Activated gamma-delta T cell treated with anti-CD3 and anti-CD28 coated beads, Interleukin-2, amount 50 U/mL, for 16 hours (primary cell): ENCODE data around the gene ATXN7.

ENCODE experiments used
- DNase-seq: peaks from one replicate; pipeline ENCODE4 v3.0.0-alpha.2; 2020; ENCODE audit warnings: low read depth

The ATXN7 gene

GRCh38 chr3:63864965-63865327, 1.3 kb downstream of the ATXN7 start:
- no peak for DNase-seq

GRCh38 chr3:63867225-63867624, 3.6 kb downstream of the ATXN7 start:
- DNase-seq: no peak

GRCh38 chr3:63869940-63870614, 6.4 kb downstream of the ATXN7 start:
- DNase-seq: no peak

GRCh38 chr3:63870615-63871005, 6.9 kb downstream of the ATXN7 start:
- no peak for DNase-seq

GRCh38 chr3:63872135-63872924, 8.7 kb downstream of the ATXN7 start:
- no peak for DNase-seq

- no peak for DNase-seq
Observed at GRCh38 chr3:63874769-63875168, 11.1 kb downstream of the ATXN7 start.

GRCh38 chr3:63875510-63875909, 11.8 kb downstream of the ATXN7 start:
- DNase-seq: no peak

- DNase-seq: no peak
Observed at GRCh38 chr3:63876260-63876659, 12.6 kb downstream of the ATXN7 start.

- no peak for DNase-seq
Observed at GRCh38 chr3:63877737-63878393, 14.2 kb downstream of the ATXN7 start.

GRCh38 chr3:63878394-63879060, 14.9 kb downstream of the ATXN7 start:
- DNase-seq: no peak

GRCh38 chr3:63880653-63881052, 17.0 kb downstream of the ATXN7 start:
- no peak for DNase-seq

- no peak for DNase-seq
Observed at GRCh38 chr3:63886858-63887257, 23.2 kb downstream of the ATXN7 start.

- DNase-seq: no peak
Observed at GRCh38 chr3:63891518-63891917, 27.9 kb downstream of the ATXN7 start.

- DNase-seq: no peak
Observed at GRCh38 chr3:63892773-63893352, 29.2 kb downstream of the ATXN7 start.

- no peak for DNase-seq
Observed at GRCh38 chr3:63895422-63896189, 31.9 kb downstream of the ATXN7 start.

- no peak for DNase-seq
Observed at GRCh38 chr3:63896332-63897030, 32.8 kb downstream of the ATXN7 start.

- no peak for DNase-seq
Observed at GRCh38 chr3:63900010-63900409, 36.3 kb downstream of the ATXN7 start.

GRCh38 chr3:63900459-63900858, 36.8 kb downstream of the ATXN7 start:
- DNase-seq: no peak

- no peak for DNase-seq
Observed at GRCh38 chr3:63905731-63906620, 42.3 kb downstream of the ATXN7 start.
